SKM-1 (cell line): ENCODE results near the gene KBTBD2.
A peak's percentile ranks its signal among the peaks of the same experiment; 100 is the strongest.
"Not testable (repeated sequence)": the region's sequence is repeated elsewhere in the genome, so short reads cannot be mapped to it uniquely, and the experiment has no call there.

Experiments
- DNase-seq: peaks from one replicate; lab custom pipeline; 2025; ENCODE audit not compliant: unreplicated experiment; lab: John Stamatoyannopoulos, UW

KBTBD2 gene

DNA sequence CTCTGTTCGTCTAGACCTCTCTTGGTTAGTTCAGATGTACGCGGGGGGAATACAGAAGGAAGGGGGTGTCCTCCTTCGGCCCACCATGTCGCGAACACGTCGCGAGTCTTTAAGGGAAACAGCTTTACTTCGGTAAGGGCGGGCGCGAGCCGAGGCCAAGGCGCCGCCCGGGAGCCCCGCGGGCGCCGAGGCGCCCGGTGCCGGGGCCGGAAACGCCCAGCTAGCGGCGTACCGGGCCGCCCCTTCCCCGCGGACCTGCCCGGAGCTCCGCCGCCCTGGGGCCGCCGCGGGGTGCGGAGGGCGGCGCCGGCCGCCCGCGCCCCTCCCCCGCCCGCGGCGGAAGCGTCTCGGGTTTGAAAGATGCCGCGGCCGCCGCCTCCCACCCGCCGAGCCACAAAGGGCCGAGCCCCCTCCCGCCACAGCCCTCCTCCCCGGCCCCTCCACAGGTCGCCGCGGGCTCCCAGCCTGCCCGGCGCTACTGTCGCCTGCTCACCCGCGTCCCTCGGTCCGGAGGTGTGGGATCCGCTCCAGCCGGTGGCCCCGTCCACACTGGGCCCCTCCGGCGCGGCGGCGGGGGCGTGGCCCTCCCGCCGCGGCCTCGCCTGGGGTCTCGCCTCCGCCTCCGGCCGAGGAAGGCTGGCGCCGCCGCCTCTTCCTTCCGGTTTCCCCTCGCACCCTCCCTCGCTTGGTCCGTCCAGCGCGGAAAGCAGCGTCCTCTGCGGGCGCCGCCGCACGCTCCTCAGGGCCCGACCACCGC is at the start of gene KBTBD2:
Gene KBTBD2, minus strand, starts transcription at position 718 of the 757 bp plus-strand sequence. CDS start 12,156 bp downstream, outside the sequence.
- peak; percentile 69 for DNase-seq

DNA sequence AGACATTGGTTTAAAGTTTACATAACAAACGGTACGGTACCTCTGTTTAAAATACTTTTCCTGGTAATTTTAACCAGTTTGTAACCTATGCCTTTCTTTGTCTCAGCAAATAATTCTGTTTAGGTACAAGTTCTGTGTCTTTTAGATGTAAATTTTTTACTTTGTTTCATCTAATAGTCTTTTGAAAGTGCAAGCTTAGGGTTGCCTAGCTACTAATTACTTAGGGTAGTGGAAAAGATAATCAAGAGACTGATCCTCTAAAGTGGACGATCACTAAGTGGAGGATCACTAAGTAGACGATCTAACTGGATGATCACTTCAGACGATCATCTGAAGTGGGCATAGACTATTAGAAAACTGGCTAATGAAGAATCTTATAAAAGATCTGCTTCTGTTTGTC is 49.6 kb upstream of the KBTBD2 start:
- DNase-seq, result no peak

DNA sequence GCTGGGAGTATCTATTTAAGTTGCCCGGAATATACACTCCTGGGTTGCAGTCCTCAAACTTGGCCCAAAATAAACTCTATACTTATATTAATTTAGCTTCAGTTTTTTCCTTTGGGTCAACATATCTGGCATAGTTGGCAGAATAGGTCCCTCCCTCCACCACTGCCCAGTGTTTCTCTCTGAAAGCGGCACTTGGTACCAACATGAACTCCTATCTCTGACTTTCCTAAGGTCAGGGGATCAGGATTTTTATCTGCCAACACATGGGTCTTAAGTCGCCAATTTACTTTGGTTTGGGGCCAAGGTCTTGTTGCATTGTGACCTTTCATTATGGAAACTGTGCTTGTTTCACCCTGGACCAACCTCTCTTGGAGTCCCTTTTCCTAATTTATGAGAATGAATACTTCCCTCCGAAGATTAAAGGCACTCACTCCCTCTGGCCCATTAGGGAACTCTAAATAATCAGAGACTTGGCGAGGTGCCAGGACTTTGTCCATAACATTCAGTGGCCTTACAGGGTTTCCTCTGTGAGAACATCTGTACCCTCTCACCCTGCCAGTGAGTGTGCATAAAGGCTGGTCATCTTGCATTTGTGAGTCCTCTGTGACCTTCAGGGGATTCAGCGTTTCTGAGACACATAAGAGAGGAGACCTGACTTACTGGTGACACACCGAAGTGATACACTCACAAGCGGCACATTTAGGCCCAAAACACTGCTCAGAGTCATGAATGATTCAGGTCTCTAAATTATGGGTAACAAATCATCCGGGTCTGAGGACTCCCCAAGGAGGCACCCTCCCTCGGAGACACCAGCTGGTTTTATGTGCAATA is 46.0 kb upstream of the KBTBD2 start:
- no peak for DNase-seq

DNA sequence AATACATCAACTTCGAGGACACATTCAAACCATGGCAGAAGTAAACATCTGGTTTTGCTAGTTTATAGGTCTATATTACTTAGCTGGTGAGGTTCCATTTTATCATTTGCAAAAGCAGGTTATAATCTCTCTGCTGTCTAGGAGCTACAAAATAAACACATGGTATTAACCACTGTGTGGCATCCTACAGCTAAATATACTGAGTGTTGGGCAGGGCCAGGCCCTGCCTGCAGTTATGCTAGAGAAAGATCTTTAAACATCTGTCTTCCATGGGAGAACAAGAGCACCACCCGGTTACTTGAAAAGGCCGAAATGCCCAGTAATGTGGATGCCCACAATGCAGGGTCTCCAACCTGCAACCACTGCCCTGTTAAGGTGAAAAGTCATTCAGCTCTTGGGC is 45.1 kb upstream of the KBTBD2 start:
- no peak for DNase-seq

DNA sequence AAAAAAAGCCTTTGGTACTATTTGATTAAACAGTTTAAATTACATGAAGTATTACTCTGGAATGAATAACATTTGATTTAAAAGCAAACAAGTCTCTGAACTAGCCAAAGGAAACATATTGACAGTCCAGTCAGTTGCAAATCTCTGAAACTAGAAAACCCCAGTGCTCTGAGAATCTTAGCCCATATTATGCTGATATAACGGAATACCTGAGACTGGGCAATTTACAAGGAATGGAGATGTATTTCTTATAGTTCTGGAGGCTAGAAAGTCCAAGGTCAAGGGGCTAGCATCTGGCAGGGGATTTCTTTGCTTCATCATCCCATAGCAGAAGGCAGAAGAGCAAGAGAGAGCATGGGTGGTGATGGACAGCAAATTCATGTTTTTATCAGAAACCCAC is 44.0 kb upstream of the KBTBD2 start:
- no peak for DNase-seq

DNA sequence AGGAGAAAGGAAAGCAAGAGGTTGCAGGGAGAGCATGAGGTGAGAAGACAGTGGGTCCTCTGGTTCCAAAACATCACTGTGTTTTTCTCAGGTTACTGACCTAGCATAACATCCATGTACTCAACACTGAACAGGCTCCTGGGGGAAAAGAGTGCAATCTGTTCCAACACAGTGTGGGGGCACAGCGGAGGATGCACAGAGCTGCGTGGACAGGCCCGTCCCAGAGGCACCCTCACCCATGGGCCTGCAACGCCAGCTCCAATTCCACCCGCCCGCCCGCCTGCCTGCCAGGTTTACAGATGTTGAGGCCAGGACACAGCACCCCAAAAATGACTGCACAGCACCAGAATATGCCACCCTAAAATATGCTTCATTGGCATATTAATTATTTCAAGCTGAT is 38.8 kb upstream of the KBTBD2 start:
- no peak for DNase-seq

DNA sequence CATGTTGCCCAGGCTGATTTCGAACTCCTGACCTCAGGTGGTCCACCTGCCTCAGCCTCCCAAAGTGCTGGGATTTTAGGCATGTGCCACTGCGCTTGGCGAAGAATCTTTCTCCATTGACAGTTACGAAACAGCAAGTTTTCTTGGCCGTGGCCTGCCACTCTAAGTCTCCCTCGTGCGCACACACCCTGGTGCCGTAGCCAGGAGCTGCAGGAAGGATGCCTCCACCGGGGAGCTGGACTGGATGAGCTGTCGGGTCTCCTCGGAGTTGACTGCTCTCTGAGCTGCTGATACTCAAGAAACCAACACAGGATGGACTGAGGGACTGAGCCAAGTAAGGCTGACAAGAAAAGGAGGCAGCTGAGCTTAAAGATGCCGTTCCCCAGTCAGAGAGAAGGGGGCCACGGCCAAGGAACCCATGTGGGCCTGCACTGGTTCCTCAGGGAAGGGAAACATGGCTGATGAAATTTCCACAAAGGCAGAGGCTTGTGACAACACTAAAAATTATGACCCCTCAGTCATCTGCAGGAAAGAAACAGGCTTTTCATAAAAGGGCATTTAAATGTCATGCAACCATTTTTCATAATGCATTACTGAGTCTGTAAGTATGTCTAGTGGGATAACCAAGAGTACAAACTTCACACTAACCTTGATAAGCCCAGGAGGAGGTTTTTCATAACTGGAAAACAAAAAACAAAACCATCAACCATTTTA is 38.0 kb upstream of the KBTBD2 start:
- no peak for DNase-seq

DNA sequence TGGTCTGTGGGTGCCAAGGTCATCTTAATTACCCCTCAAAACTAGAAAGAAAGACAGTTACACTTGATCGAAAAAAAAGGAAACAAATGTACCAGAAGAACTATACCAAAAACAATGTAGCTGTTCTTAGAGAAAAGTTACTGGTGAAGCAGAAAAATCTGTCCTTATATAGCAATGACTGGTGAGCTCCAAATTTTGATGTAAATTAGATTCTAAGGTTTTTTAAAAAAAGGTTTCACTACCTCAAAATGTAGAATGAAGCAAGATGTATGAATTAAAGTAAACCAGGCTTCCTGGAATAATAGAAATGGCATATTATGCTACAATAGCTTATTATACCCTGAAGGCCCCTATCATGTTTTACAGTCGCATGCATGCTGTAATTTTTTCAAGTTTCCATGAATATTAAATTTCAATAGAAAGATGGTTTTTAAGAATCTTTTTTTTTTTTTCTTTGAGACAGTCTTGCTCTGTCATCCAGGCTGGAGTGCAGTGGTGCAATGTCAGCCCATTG is 37.3 kb upstream of the KBTBD2 start:
- no peak for DNase-seq

DNA sequence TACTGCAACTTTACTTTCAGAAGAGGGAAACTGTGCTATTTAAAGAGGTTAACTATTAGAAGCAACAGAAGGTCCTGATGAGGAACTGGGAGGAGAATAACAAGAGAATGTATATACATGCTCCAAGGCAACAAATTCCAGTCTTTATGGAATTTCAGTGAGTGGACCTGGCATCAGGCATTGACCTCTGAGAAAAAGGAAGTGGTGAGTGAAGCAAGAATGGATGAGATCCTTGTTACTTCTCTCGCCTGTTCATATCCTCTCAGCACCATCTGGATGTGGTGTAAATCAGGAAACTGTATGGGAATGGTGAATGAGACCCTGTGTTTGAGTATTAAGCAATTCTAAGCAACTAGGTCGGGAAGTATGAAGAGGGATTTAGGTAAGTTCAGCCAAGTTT is 30.3 kb upstream of the KBTBD2 start:
- no peak for DNase-seq

DNA sequence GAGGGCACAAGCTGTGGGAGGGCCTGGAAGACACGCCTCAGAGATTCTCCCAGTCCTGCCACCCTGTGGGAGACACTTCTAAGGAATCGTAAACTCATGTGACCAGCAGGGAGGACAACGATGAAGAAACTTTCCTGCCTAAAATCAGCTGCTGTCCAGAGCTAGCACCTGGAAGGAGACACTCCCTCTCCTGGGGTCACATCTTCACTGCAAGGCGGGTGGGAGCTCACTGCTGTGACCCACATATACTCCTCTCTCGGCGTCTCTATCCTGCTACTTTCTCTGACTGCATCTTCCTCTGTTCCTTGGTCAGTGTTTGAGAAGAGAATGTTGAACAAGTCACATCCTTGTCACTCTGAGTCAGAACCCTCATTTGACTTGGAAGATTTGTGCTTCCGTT is 25.4 kb upstream of the KBTBD2 start:
- DNase-seq, result not testable (repeated sequence)

DNA sequence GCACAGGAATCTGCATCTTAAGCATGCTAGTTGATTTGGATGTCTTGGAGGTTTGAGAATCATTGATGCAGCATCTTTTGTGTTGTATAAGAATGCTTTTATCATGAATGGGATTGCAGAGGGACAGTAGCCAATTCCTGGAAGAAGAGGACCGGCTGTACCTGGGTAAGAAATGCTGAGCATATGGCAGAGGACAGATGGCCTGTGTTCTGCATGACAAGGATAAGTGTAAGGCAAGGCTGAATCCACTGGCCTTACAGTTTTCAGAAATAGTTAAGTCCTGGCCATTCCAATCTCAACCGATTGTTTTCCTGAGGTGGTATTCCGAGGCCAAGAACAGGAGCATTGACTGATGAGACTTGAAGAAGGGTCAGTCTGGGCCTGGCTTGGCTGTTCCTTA is 24.4 kb upstream of the KBTBD2 start:
- DNase-seq, result no peak

DNA sequence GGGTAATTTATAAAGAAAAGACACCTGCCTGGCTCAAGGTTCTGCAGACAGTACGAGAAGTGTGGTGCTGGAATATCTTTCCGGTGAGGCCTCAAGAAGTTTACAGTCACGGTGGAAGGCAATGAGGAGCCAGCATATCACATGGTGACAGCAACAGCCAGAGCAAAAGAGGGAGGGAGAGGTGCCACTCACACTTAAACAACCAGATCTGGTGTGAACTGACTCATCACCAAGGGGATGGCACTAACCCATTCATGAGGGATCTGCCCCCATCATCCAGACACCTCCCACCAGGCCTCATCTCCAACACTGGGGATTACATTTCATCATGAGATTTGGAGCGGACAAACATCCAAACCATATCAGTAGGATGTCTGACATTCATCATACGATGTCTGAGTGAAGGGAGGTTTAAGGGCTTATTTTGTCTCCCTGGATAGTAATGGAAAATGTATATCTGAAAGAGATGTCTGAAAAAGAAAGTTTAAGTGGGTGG is 23.5 kb upstream of the KBTBD2 start:
- DNase-seq, result no peak

DNA sequence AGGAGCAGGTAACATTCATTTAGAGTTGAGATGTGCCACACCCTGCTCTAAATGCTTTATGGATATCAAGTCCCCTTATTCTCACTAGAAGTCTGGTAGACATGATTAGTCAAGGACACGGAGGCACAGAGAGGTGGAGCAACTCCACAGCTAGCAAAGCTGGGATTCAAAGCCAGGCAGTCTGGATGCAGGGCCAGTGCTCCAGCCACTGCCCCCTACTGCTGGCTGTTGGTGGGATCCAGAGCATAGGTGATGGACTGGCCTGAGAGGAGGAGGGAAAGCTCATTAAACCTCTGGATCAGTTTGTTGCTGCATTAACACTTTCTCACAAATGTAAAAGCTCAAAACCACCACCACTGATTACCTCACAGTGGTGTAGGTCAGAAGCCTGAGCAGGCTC is 22.6 kb upstream of the KBTBD2 start:
- no peak for DNase-seq

DNA sequence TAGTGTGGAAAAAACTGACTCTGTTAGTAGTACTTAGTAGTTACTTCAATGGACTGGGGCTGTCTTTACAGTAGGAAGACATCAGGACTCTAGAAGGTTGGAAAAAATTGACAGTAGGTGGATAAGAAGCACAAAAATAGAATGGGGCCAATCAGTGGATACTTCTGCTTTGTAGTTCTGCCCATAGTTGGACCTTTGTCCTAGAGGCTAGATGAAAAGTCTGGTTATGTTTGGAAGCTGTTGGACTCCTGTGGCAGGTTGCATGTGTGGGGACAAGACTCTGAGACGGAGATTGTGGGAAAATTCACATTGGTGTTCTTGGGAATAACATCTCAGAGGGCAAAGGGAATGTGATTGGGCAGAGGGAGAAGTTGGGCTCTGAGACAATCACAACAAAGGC is 18.6 kb upstream of the KBTBD2 start:
- no peak for DNase-seq

DNA sequence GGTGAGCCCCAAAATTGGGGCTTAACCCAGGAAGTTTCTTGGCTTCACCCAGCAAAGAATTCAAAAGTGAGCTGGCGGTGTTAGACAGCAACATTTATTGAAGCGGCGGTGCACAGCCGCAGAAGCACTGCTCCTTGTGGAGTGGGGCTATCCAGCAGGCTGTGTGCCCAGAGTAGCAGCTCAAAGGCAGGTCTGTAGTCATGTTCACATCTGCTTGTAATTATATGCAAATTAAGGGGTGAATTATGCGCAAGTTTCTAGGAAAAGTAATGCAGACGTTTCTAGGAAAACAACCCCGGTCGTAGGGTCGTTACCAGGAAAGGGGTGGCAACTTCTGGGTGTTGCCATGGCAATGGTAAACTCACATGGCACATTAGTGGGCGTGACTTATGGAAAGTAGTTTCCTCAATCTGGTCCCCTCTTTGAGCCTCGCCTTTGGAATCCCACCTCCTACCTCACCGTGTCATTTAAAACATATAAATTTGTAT is 13.7 kb upstream of the KBTBD2 start:
- no peak for DNase-seq

DNA sequence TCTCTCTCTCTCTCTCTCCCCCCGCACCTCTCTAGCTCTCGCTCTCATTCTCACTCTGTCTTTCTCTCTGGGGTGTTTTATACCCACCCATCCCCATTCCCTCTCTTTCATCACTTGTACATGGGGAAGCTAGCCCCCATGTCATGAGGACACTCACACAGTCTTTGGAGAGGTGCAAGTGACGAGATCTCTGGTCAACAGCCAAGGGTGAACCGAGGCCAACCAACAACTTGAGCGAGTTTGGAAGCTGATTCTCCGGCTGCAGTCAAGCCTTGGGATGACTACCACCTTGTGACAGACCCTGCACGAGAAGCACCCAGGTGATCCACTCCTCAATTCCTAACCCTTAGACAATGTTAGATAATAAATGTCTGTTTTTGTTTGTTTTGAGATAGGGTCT is 10.1 kb upstream of the KBTBD2 start:
- no peak for DNase-seq

DNA sequence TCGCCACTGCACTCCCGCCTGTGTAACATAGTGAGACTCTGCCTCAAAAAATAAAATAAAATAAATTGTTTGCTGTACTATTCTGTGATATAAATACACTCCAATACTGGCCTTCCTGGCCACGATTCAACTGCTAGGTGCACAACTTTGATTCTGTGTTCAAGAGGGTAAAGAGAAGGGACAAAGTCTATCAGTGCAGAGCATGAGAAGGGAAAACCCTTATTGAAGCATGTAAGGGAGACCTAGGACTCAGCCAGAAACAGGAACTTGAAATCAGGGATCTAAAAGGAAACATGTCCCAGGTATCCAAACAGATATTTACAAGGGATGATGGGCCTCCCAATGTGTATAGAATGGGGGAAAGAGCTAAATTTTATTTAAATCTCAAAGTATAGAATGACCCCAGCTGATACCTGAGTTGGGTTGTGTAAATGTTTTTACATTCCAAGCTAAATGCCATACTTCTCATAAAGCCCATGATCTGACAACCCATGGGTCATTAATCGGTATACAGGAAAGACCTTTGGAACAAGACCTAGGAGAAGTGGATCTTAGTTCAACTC is 9.0 kb upstream of the KBTBD2 start:
- no peak for DNase-seq

DNA sequence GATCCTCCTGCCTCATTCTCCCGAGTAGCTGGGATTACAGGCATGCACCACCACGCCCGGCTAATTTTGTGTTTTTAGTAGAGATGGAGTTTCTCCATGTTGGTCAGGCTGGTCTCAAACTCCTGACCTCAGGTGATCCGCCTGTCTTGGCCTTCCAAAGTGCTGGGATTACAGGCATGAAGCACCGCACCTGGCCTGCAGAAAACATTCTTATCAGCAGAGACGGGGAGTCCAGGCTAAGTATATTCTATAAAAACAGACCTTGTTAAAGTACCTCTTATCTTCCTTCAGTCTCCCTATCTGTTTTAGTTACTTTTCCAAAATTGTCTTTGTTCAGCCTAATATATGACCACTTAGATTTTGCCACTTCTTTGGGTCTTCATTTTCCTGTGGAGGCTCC is 5.8 kb upstream of the KBTBD2 start:
- not testable (repeated sequence) for DNase-seq

DNA sequence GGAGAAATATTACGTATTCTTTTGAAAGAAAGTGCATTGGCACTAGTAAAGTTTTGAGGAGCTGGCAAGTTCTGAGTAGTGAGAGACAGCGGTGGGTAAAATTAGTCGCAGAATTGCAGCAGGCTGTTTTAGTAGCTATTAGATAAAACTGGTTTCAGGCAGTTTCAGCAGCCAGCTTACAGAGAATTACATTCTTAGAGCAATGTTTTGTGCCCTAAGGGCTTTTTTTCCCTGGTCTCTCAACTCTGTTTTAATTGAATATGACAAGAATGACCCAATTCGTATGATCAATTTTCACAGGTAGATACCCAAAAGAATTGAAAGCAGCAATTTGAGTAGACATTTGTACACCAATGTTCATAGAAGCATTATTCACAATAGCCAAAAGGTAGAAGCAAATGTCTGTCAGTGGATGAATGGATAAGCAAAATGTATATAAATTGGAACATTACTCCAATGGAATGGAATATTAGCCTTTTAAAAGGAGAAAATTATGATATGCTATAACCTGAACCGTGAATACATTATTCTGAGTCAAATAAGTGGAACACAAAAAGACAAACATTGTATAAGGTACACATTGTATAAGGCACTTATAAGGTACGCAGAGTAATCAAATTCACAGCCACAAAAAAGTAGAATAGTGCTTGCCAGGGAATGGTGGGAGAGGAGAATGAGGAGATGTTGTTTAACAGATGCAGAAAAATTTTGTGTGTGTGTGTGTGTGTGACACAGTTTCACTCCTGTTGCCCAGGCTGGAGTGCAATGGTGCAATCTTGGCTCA is 5.2 kb upstream of the KBTBD2 start:
- DNase-seq, result no peak

DNA sequence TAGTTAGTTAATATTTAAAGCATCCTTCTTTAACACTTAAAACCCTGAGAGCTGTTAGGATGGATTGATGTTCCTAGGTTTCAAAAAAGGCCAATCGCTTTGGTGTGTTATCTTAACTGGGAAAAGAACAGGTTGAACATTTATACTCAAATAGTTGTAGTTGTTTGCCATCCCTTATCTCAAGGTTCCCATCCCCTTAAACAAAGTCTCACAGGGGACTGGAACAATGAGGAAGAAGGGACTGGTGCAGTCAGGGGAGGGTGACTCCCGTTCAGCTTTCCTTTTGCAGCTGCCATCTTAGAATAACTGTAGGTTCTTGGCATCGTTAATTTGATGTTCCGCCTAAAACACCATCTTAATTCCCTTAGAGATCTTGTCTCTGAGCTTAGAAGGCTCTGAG is 2.6 kb upstream of the KBTBD2 start:
- no peak for DNase-seq
